Suprapubic skin (tissue), 3 donors: ENCODE measurements around the gene TBC1D22A.

Experiments used
- POLR2AphosphoS5 ChIP-seq, 3 donors: sonication (generic); formaldehyde crosslinking; IDR thresholded peaks; one replicate each; pipeline ENCODE4 v1.6.1; 2017; ENCODE audit warnings: antibody characterized with exemption in 3 of 3
- TF ChIP-seq, protein P1 (sequence below), 2 donors: fragments of 200-600 bp in 1 of 2; fragments of 450-650 bp in 1 of 2; sonication (generic) in 1 of 2; IDR thresholded peaks; one replicate each; pipeline ENCODE4 v1.5.1; 2016 to 2019; ENCODE audit warnings: antibody characterized with exemption in 2 of 2, mild to moderate bottlenecking in 1 of 2, moderate library complexity in 1 of 2

DNA sequence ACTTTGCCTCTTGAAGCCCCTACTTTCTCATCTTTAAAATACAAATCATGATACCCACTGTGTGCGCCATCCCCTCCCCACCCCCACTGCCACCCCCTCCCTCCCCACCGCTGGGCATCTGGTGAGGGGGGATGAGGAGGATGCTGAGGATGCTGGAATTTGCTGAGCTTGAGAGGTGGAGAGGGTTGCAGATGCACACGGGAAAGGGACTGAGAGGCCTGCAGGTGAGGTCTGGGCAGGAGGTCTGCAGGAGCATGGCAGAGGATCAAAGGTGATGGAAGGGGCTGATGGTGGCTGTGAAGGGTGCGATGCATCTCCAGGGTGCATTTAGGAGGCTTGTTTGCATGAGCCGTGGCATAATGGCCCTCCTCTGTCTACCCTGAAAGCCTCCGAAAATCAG lies 7.6 kb upstream of the TBC1D22A start:
- TF ChIP-seq, protein P1, sequence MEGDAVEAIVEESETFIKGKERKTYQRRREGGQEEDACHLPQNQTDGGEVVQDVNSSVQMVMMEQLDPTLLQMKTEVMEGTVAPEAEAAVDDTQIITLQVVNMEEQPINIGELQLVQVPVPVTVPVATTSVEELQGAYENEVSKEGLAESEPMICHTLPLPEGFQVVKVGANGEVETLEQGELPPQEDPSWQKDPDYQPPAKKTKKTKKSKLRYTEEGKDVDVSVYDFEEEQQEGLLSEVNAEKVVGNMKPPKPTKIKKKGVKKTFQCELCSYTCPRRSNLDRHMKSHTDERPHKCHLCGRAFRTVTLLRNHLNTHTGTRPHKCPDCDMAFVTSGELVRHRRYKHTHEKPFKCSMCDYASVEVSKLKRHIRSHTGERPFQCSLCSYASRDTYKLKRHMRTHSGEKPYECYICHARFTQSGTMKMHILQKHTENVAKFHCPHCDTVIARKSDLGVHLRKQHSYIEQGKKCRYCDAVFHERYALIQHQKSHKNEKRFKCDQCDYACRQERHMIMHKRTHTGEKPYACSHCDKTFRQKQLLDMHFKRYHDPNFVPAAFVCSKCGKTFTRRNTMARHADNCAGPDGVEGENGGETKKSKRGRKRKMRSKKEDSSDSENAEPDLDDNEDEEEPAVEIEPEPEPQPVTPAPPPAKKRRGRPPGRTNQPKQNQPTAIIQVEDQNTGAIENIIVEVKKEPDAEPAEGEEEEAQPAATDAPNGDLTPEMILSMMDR (IDR thresholded peaks at IDR 0.05), result no peak
- TF ChIP-seq POLR2AphosphoS5 (IDR thresholded peaks at IDR 0.05), result no peak
